ENCODE results near the gene ENDOV. TPM values are rescaled to one million over a fixed set of nuclear protein-coding genes. Genes with fewer than 3 reads are reported as not detected.

The ENDOV gene
- total RNA-seq, 1 experiment from 2014 or later, result 45.6 TPM

DNA sequence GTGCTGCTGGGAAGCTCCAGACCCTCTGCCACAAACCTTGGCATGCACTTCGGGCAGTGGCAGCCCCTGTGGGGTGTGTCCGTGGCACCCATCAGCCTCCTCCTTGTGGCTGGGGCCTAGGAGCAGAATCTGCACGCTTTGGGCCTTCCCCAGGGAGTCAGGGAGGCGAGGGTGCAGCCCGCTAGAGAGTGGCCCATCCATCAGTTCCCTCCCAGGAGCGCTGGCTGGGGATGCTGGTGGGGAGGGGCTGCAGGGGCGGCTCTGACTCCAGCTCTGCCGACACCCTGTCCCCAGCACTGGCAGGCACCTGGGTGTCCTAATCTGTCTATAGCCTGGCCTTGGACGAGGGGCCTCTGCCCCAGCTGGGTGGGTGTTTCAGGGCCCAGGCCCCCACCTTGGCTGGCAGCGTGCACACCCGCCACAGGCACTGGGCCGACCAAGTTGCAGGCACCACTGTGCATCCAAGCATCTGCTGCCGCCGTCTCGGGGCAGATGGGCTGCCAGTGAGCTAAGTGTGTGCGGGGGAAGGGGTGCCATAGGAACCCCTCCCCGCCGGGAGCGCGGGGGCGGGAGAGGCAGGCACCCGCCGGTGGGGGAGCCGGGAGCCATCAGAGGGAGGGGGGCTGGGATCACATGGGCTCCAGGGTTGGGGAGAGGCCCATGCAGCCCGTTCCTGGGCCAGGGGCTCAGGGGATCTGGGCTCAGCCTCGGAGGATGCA lies 30.2 kb downstream of the ENDOV start (continued):
- TF ChIP-seq FOSL1 (IDR thresholded peaks at IDR 0.05; ENCODE audit: low read depth), result no peak
- TF ChIP-seq RAD21 (IDR thresholded peaks at IDR 0.05; ENCODE audit: low read depth), result no peak
- no peak for TF ChIP-seq EZH2phosphoT487 (IDR thresholded peaks at IDR 0.05; ENCODE audit: borderline replicate concordance)
- TF ChIP-seq CBX3 (IDR thresholded peaks at IDR 0.05; ENCODE audit: low read depth), result no peak
- TF ChIP-seq TCF7L2 (IDR thresholded peaks at IDR 0.05; ENCODE audit: borderline replicate concordance, extremely low read depth, insufficient read depth, insufficient read length), result no peak

DNA sequence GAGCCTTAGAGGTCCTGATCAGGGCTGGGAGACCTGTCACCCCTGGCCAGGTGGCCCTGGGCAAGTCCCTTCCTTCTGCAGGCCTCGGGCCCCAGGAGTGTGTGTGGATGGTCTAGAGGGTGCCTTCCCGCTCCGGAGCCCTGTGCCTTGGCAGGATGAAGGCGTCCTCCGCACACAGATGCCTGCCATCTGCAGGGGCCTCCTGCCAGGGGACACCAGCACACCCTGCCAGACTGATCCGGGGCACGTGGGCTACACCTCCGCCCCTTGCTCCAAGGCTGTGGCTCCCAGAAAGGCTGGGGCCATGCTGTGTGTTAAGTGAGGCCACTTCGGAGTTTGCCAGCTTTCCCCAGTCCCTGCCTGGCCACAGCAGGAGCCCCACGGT lies 30.8 kb downstream of the ENDOV start:
- ATAC-seq, result no peak

More for the DNA sequence above, 30.8 kb downstream of the ENDOV start:
- Histone ChIP-seq H3K4me1 (ENCODE audit: control insufficient read depth in 1 of 2, insufficient read depth in 2 of 2, low read length in 2 of 2) (peaks cover 0 to 13% of the 10 kb centered on the region in 2 experiments; a peak in 1 of 4 replicates), H3K9me3 (ENCODE audit: control insufficient read depth in 1 of 2, insufficient read depth in 1 of 2, low read depth in 1 of 2, low read length in 2 of 2) (no peaks in the 10 kb centered on the region), H3K79me2 (ENCODE audit: insufficient read depth, low read length) (no peaks in the 10 kb centered on the region), H3K27me3 (ENCODE audit: insufficient read depth, low read length) (peaks cover 3% of the 10 kb centered on the region; the same call in 1 of the 2 replicates), H3K9ac (ENCODE audit: low read length) (no peak overlapping the region), H3K9me2 (ENCODE audit: insufficient read depth) (no peaks in the 10 kb centered on the region), H4K20me1 (ENCODE audit: insufficient read depth) (no peaks in the 10 kb centered on the region), H3K27ac (ENCODE audit: low read depth, low read length) (no peak overlapping the region), H3K4me3 (replicated peaks in 1 of 2; ENCODE audit: low read depth in 1 of 2, low read length in 2 of 2) (no peak overlapping the region), H3K36me3 (ENCODE audit: control insufficient read depth in 1 of 2, insufficient read depth in 2 of 2, low read length in 2 of 2) (no peaks in the 10 kb centered on the region), H2AFZ (ENCODE audit: low read depth, low read length, poor library complexity, severe bottlenecking) (no peak overlapping the region), H3K4me2 (ENCODE audit: low read length) (no peak overlapping the region)
- intact Hi-C loops (cut with micrococcal nuclease), result no loop called here
- BruUV-seq (replicated peaks), result no TSS peak
- RAD21 ChIA-PET (ENCODE audit: low non-redundant PET in 1 of 2, low total read pairs in 2 of 2, uncharacterized antibody in 2 of 2, unreplicated experiment in 2 of 2), result no interaction called here
- POLR2A ChIA-PET, result interaction anchor here (2.0 kb wide), 1 partner anchor 9 kb away, joined by 5 read pairs; no protein-coding TSS in a partner anchor
- TF ChIP-seq, protein P1, sequence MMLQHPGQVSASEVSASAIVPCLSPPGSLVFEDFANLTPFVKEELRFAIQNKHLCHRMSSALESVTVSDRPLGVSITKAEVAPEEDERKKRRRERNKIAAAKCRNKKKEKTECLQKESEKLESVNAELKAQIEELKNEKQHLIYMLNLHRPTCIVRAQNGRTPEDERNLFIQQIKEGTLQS (IDR thresholded peaks at IDR 0.05), result no peak
- TF ChIP-seq CBX3 (IDR thresholded peaks at IDR 0.05; ENCODE audit: low read depth) (no peak), SRF (IDR thresholded peaks at IDR 0.05; ENCODE audit: low read depth) (no peak), FOSL1 (IDR thresholded peaks at IDR 0.05; ENCODE audit: low read depth) (no peak), POLR2AphosphoS5 (IDR thresholded peaks at IDR 0.05; ENCODE audit: low read depth, low read length) (no peak), ELF1 (IDR thresholded peaks at IDR 0.05; ENCODE audit: borderline replicate concordance, low read depth) (no peak), JUND (IDR thresholded peaks at IDR 0.05) (no peak), TCF7L2 (IDR thresholded peaks at IDR 0.05; ENCODE audit: borderline replicate concordance, extremely low read depth, insufficient read depth, insufficient read length) (no peak), SIN3A (IDR thresholded peaks at IDR 0.05; ENCODE audit: low read depth) (no peak), SP1 (IDR thresholded peaks at IDR 0.05; ENCODE audit: low read depth) (no peak), EZH2phosphoT487 (IDR thresholded peaks at IDR 0.05; ENCODE audit: borderline replicate concordance) (no peak), EGR1 (IDR thresholded peaks at IDR 0.05; ENCODE audit: low read depth) (no peak), YY1 (IDR thresholded peaks at IDR 0.05; ENCODE audit: extremely low read depth, insufficient replicate concordance, low read depth, low read length) (no peak)
- TF ChIP-seq, protein P2, sequence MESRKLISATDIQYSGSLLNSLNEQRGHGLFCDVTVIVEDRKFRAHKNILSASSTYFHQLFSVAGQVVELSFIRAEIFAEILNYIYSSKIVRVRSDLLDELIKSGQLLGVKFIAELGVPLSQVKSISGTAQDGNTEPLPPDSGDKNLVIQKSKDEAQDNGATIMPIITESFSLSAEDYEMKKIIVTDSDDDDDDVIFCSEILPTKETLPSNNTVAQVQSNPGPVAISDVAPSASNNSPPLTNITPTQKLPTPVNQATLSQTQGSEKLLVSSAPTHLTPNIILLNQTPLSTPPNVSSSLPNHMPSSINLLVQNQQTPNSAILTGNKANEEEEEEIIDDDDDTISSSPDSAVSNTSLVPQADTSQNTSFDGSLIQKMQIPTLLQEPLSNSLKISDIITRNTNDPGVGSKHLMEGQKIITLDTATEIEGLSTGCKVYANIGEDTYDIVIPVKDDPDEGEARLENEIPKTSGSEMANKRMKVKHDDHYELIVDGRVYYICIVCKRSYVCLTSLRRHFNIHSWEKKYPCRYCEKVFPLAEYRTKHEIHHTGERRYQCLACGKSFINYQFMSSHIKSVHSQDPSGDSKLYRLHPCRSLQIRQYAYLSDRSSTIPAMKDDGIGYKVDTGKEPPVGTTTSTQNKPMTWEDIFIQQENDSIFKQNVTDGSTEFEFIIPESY (IDR thresholded peaks at IDR 0.05; ENCODE audit: extremely low read depth, insufficient replicate concordance, low read length), result no peak
- TF ChIP-seq, protein P3, sequence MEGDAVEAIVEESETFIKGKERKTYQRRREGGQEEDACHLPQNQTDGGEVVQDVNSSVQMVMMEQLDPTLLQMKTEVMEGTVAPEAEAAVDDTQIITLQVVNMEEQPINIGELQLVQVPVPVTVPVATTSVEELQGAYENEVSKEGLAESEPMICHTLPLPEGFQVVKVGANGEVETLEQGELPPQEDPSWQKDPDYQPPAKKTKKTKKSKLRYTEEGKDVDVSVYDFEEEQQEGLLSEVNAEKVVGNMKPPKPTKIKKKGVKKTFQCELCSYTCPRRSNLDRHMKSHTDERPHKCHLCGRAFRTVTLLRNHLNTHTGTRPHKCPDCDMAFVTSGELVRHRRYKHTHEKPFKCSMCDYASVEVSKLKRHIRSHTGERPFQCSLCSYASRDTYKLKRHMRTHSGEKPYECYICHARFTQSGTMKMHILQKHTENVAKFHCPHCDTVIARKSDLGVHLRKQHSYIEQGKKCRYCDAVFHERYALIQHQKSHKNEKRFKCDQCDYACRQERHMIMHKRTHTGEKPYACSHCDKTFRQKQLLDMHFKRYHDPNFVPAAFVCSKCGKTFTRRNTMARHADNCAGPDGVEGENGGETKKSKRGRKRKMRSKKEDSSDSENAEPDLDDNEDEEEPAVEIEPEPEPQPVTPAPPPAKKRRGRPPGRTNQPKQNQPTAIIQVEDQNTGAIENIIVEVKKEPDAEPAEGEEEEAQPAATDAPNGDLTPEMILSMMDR (IDR thresholded peaks at IDR 0.05 in 2 of 3, conservative IDR thresholded peaks at IDR 0.05 in 1 of 3; ENCODE audit: borderline replicate concordance in 1 of 3, insufficient read depth in 1 of 3, low read depth in 2 of 3, low read length in 2 of 3), result no peak
- TF ChIP-seq, protein P4, sequence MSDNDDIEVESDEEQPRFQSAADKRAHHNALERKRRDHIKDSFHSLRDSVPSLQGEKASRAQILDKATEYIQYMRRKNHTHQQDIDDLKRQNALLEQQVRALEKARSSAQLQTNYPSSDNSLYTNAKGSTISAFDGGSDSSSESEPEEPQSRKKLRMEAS (IDR thresholded peaks at IDR 0.05), result no peak
- CTCF ChIA-PET, result no interaction called here
- no peak for DNase-seq (ENCODE audit: low read depth, low spot score)

Data from HCT116 (cell line).